ENCODE data around the gene YIPF3.
"Not testable (repeated sequence)": the region's sequence is repeated elsewhere in the genome, so short reads cannot be mapped to it uniquely, and the experiment has no call there.

Gene YIPF3
- total RNA-seq, result 35.6 reads per million, percentile 60 among the genes with 10 or more reads in this experiment

DNA sequence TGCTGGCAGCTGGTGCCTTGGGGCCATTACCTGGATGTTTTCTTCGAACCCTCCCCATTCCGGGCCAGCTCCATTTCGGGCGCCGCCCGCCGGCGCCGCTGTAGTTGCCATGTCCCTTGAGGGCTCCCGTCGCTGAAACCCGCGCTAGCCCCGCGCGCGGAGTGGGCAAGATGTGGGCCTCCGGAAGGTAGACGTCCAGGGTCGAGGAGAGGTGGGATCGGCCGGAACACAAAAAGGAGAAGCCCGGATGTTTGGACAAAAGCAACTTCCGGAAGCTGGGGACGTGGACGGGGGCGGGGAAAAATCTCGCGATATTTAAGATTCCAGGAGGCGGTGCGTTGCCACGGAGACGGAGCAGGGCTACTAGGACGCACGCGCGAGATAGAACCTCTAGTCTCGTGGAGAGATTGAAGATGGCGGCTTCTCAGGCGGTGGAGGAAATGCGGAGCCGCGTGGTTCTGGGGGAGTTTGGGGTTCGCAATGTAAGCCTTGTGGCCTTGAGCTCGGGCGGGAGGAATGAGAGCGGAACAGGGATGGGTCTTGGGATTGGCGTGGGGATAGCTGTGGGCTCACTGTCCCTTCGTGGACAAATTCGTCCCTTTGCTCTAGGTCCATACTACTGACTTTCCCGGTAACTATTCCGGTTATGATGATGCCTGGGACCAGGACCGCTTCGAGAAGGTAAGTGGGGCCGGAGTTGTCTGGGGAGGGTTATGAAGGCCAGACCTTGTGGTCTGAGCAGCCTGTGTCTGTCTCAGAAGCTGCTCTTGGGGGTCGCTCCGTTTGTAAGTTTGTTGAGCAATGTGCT is at the start of gene YIPF3, which contains the start of gene POLR1C:
YIPF3 (minus strand) TSS at position 230 of the 808 bp plus-strand sequence; CDS start at position 111, 119 bp downstream.
POLR1C (plus strand) TSS at position 393 of the 808 bp plus-strand sequence; CDS start at position 414, 21 bp downstream.
- DNase-seq, result peak; percentile 96

DNA sequence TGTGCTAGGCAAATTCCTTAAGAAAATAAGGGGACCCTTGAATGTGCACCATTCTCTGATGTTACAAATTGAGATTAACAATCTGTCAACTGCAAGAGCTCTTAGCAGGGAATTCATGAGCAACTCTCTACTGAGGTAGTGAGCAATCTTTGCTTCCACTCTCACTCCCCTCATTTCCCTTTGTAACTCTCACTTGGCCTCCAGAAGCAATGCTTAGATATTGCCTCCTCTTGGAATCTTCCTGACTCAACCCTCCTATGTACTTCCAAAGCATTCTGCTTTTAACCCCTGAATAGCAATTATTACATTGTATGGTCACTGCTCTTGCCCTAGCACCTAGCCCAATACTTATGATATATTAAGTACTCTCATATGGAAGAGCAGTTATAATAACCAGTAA is 42.6 kb upstream of the YIPF3 start:
- no peak for DNase-seq

DNA sequence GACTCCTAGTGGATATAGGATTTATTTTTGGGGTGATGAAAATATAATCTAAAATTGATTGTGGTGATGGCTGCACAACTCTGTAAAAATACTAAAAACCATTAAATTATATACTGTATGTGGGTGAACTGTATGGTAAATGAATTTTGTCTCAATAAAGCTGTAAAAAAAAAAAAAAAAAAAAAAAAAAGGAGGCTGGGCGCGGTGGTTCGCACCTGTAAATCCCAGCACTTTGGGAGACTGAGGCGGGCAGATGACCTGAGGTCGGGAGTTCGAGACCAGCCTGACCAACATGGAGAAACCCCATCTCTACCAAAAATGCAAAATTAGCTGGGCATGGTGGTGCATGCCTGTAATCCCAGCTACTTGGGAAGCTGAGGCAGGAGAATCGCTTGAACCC is 40.9 kb upstream of the YIPF3 start:
- DNase-seq, result not testable (repeated sequence)

DNA sequence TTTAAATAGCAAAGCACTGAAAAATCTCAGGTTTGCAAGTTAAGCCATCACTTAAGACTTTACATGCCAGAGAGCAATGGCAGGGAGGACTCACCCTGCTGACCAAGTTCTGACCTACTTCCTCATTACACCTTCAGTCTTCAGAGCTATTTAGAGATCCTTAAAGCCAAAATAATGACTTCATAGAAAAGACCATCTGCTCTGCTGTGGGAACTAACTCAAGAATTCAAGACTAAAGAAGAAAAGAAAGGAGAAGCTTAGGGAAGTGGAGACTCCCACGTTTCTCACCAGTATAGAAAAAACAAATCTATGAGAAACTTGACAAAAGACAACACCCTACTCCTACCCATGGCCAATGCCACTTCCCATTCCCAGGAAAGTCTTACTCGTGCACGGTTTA is 30.5 kb upstream of the YIPF3 start:
- no peak for DNase-seq

DNA sequence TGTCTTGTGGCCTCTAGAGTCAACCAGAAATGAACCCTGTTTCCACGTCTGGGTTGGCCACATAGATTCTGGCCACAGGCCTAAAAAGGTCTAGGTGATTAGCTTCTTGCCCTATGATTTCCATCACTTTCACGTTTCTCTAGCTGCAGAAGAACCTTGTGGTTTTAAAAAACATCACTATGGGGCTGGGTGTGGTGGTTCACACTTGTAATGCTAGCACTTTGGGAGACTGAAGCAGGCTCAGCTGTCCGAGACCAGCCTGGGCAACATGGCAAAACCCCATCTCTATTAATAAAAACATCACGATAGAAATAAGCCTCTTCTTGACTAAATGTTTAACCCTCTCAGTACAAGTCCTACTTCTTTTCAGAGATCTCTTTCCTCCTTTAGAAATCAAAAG is 27.7 kb upstream of the YIPF3 start:
- DNase-seq, result no peak

DNA sequence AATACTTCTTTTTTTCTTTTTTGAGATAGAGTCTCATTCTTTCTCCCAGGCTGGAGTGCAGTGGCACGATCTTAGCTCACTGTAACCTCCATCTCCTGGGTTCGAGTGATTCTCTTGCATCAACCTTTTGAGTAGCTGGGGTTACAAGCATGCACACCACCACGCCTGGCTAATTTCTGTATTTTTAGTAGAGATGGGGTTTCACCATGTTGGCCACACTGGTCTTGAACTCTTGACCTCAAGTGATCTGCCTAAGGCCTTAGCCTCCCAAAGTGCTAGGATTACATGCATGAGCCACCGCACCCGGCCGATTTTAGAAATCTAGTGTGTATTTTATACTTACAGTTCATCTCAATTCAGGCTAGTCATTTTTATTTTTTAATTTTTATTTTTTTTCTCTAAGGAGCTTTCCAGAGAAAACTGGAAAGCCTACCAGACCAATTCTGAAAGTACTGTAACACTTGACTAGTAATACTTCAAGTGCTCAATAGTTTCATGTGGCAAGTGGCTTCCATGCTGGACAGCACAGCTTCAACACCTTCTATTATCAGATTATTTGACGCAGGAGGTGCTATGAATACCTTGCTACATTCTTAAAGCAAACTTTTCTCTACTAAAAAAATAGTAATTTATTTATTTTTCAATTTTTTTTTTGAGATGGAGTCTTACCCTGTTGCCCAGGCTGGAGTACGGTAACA is 25.2 kb upstream of the YIPF3 start:
- no peak for DNase-seq

DNA sequence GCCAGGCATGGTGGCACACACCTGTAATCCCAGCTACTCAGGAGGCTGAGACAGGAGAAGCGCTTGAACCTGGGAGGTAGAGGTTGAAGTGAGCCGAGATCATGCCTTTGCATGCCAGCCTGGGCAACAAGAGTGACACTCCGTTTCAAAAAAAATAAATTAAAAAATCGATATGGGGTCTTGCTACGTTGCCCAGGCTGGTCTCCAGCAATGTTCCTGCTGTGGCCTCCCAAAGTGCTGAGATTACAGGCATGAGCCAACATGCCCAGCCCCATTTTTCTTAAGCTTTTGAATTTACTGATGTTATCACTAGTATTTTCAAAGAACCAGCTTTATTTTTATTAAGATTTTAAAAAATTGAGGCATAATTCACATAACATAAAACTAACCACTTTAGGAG is 23.8 kb upstream of the YIPF3 start:
- no peak for DNase-seq

DNA sequence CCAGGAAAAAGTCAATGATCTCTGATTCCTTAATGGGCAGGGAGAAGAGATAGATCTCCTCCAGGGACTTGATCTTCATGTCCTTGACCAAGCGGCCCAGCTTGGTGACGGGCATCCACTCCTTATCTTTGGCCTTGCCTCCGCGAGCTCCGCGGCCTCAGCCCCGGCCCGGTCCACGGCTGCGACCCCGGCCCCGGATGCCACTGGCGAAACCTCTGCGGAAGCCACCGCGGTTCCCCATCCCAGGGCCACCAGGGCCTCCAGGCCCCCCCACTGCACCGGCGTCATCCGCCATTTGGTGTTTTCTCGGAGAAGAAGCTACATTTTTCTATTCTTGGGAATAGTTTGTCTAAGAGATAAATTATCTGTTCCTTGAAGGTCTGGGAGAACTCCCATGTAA is 22.7 kb upstream of the YIPF3 start:
- DNase-seq, result not testable (repeated sequence)

DNA sequence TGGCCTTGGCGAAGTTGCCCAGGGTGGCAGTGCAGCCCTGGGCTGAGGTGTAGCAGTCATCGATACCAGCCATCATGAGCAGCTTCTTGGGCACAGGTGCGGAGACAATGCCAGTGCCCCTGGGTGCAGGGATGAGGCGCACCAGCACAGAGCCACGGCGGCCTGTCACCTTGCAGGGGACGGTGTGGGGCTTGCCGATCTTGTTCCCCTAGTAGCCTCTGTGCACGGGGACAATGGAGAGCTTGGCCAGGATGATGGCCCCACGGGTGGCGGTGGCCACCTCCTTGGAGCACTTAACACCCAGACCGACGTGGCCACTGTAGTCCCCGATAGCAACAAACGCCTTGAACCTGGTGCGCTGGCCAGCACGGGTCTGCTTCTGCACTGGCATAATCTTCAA is 22.3 kb upstream of the YIPF3 start:
- DNase-seq, result not testable (repeated sequence)

DNA sequence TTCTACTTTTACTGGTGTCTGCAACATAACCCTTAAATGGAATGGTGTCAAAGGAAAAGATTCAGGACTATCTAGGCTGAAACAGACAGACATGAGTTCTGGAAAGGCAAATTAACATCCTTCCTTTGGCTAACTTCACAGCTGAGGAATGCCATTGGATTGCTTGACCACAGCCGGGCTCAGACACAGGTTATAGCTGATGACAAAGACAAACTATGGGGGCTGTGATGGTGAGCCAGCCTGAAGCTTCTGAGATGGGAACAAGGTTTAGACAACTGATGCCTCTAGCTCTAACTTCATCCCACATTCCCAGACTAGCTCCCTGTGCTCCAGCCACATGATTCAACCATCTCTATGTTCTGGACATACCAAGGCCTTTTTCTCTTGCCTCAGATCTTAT is 15.5 kb upstream of the YIPF3 start:
- no peak for DNase-seq

DNA sequence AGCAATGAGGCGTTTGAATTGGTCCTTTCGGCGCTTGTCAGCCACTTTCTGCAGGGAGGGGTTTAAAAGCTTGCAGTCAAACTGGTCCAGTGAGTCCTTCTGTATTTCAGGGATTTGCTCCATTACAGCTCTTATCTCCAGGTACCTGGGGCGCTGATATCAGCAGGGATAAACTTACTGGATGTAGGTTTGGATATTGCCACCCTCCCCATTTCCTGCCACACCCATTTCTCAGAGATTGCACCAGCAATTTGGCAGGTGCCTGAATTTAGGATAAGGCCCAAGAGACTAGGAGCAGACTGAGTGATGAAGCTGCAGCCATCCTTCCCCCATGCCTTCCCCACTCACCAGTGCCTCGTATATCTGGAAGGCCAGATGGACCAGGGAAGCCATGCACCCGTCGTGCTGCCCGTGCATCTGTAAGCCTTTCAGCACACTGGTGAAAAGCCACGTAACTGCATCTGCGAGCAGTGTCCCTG is 7.8 kb upstream of the YIPF3 start:
- DNase-seq, result no peak

DNA sequence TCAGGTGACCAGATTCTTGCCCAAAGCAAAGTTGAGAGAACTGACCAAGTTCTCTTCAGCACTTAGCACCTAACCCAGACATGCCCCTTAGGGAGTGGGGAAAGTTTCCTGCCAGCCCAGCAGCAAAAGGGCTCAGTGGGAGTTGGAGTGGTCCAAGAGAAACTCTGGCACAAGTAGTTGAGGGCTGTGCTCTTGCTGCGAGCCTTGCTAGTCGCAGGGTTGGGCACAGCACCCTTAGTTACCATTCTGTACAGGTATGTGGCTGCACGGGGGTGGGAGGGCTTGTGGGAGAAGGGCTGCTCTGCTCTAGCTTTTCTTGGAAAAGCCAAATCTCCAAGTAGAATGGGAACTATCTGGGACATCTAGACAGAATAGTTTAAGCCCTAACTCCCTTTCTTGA is 6.6 kb upstream of the YIPF3 start:
- no peak for DNase-seq

DNA sequence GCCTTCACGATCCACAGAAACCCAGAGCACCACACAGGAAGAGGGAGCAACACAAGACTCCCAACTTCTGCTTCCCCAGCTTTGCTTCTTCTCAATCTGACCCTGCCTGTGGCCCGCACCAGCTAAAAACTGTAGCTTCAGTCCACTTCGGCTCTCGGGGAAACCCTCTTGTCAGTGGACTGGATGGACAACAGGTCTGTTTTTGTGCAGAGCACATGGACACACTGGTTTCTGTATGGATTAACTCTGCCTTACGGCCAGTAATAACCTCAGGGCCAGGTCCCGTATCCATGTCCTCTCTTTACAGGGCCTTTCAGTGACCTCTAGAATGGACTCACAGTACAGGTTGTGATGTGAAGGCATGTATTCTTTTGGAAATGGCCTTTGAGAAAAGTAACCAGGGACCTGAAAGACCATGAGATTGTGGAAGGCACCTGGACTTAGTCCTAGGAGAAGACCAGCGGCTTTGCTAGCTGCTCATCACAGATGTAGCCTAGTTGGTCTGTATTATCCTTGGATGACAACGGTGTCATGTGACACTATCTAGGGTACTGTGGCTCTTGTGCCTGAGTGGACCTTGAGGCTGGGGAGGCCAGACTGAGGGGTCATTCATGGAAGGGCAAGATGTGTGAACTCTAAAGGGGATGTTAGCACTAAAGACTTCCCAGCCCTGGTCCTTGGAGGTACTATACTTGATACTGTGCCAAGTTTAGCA is 6.0 kb upstream of the YIPF3 start:
- no peak for DNase-seq

DNA sequence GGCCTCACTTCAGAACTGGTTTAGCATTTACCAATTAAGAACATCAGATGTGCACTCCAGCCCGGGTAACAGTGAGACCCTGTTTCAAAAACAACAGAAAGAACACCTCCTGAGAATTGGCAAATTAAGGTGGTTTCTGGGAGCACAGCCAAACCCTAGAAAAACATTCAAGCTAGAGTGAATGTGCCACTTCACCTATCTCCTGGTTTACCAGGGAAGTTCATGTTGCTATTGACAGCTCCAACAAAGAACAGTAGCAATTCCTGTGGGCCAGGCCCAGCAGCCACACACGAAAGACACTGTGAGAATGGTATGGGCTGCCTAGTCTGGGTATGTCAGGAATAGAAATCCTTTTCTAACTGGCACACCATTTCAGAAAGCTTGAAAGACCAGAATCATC is 5.1 kb upstream of the YIPF3 start:
- no peak for DNase-seq

DNA sequence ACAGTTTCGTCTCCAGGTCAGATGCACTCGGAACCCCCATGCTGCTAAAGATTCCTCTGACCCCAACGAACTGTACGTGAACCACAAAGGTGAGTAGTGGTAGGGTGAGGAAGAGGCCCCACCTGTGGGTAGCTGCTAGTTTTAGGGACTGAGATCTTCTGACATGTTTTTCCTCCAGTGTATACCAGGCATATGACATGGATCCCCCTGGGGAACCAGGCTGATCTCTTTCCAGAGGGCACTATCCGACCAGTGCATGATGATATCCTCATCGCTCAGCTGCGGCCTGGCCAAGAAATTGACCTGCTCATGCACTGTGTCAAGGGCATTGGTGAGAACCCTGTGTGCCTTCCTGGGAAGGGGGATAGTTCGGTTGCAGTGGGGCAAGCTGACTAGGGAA is 3.4 kb upstream of the YIPF3 start:
- DNase-seq, result no peak

DNA sequence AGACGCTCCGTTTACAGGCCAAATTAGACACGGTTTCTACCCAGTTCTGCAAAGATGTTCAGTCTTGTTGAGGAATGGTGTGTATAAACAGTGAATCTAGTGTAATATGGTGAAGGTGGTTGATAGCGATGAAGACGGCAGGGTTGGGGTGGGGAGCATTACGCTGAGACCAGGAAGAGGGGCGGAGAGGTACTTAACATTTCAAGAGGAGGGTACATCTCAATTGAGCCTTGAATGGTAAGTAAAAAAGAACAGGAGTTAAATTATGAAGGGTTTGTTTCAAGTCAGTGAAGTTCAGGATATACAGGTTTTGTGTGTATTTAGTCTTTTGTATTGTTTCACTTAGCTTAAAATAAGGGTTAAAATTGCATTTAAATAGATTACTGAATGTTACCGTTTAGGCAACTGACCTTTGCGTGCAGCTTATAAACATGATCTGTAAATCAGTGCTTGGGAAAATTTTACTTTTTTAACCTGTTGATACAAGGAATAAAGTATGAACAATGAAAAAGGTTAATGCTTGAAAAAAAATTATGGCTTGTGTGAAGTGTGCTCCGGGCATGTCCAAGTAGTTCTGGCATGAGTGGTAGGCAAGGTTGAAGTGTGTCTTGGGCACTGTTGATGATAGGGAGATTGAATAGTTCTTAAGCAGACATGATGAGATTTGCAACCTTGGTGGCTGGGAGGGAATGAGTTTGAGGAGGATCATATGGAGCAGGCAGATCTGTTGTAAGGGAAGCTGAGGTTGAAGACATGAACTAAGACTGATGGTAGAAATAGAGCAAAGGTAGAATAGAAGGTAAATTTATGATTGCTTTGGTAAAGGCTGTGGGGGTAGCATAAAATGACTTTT is 1.0 kb upstream of the YIPF3 start:
- no peak for DNase-seq

DNA sequence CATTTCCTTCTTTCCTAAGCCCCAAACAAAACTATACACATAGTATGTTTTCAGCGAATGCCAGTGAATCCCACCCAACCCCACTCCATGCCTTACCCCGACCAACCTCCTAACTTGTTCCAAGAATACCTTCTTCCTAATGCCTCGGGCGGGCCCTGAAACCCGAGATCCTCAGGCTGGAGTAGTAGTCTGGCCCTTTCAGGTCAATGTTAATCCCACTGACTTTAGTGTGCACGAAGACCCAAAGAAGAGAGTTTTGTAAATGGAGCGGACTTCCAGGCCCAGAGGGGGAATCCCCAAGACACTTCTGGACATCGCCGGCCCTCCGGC is 394 bp downstream of the YIPF3 start:
- no peak for DNase-seq

DNA sequence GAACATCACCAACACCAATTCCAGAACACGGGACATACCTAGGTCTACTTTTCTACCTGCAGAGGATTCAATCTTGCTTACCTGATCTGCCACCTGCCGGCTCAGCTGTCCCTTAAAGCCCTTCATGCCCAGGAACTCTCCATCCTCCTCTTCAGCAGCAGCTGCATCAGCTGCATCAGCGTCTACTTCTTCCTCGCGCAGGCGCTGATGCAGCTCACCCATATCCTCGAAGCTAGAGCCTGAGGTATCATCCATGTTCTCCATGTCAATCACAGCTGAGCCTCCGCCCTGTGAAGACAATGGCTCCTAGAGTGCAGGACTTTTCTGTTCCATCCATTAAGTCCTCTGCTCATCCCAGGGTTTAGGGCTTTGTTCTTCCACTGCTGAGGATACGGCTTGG is 918 bp downstream of the YIPF3 start:
- DNase-seq, result no peak

DNA sequence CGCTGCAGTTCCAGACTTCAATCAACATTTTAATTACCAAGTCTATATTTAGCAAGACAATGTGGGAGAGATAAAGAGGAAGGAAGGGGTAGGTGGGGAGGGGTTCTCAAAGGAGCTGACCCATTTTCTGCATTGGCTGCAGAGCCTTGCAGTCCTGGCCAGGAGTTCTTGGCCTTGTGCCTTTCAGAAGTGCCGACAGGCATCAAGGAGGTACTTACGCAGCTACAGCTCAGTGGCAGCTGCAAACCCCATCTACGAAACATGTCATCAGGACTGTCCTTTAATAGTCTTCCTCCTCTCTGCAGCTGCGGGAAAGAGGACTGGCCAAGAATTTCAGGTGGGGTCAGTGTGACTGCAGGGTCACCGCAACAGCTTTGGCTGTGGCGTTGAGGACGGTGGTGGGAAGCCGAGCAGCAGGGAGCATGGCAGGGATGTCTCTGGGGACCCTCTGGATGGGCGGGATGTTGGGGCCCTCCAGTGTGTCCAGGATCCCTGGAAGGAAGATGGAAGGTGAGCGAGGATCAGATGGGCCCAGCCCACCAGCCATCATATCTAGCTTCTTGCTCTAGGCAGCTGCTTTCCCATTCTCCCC is 4.8 kb downstream of the YIPF3 start:
- DNase-seq, result no peak

DNA sequence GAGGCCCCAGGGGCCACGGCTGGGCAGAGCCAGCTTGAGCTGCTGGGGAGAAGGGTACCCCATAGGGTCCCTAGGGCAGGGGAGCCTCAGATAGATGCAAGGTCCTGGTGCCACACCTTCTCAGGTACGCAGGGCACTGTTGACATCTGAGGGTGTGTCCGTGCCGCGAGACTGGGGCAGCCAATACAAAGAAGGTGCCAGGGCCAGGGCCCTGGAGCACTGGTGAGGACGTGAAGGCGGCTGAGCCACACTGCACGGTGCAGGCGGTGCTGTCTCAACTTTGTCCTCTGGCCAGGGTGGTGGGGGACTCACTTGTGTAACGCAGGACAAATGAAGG is 5.9 kb downstream of the YIPF3 start:
- DNase-seq, result no peak

DNA sequence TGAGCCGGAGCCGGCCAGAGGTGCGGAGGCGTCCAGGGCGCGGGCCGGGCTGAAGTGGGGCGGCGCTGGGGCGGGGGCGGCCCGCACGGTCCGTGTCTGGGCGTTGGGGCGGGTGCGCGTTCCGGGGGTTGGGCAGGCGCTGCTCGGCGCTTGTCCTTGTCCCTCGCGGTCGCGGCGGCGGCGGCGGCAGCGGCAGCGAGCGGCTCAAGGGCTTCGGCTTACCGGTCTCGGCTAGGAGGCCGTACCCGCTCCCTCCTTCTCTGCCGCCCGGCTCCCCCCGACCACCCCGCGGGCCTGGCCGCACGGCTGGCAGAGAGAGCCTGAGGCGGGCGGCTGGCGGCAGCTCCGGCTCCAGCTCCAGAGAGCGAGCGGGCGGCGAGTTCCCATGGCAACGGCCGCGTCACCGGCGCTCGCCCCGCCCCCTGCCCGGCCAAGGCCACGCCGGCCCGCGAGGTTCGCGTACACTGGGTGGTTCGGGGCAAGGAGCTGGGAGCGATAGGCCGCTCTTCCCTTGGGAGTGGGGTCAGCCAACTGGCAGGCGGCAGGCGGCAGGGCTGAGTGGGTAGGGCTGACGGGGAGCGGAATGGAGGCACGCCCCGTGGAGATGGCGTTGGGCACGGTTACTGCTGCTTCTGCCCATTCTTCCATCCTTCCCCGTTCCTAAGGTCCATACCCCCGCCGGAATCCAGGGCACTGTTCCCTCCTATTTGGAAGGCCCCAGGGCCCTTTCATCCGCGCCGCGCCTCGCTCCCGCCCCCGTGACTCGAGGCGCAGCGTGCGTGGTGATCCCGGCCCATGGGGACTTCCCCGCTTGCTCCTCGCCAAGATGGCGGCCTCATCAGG is 6.5 kb downstream of the YIPF3 start, which contains the start of gene LRRC73:
LRRC73 (minus strand) TSS at position 363 of the 843 bp plus-strand sequence. CDS start 561 bp downstream, outside the sequence.
- DNase-seq, result peak; percentile 71
